HepG2 (cell line): Measurements from ENCODE around the gene SLC17A8. TPM values are rescaled to one million over a fixed set of nuclear protein-coding genes. Genes with fewer than 3 reads are reported as not detected.

ENCODE experiments used
- BRCA1 ChIP-seq: sonication (generic); formaldehyde crosslinking; IDR thresholded peaks from 2 replicates; pipeline ENCODE4 v1.4.0; 2020; ENCODE audit warnings: missing genetic modification reagents
- ETV5 ChIP-seq: IDR thresholded peaks from 2 replicates; pipeline ENCODE4 v1.6.1; 2018; ENCODE audit warnings: missing biosample characterization, missing genetic modification reagents, inconsistent platforms, borderline replicate concordance
- JUN ChIP-seq: sonication (generic); formaldehyde crosslinking; IDR thresholded peaks from 2 replicates; pipeline ENCODE4 v1.4.0; 2020; ENCODE audit warnings: mild to moderate bottlenecking, missing genetic modification reagents
- MED1 ChIP-seq: sonication (generic); formaldehyde crosslinking; IDR thresholded peaks from 2 replicates; pipeline ENCODE4 v1.4.0; 2020; ENCODE audit warnings: missing genetic modification reagents
- MNT ChIP-seq: fragments of 450-650 bp; IDR thresholded peaks from 2 replicates; pipeline ENCODE4 v1.6.1; 2016
- POLR2A ChIP-seq, 2 experiments: IDR thresholded peaks; 2 replicates each; pipeline ENCODE4 v1.6.1; 2011; ENCODE audit warnings: low read depth in 2 of 2, low read length in 2 of 2, mild to moderate bottlenecking in 1 of 2, moderate library complexity in 1 of 2; ENCODE audit not compliant: insufficient read depth in 1 of 2
- RFX1 ChIP-seq: fragments of 450-650 bp; IDR thresholded peaks from 2 replicates; pipeline ENCODE4 v1.6.1; 2017
- SRY ChIP-seq: sonication (generic); formaldehyde crosslinking; IDR thresholded peaks from 2 replicates; pipeline ENCODE4 v1.8.0; 2022; ENCODE audit warnings: mild to moderate bottlenecking, missing genetic modification reagents
- TEAD2 ChIP-seq: sonication (generic); formaldehyde crosslinking; IDR thresholded peaks from 2 replicates; pipeline ENCODE4 v1.9.0; 2021; ENCODE audit warnings: missing genetic modification reagents
- ZBED4 ChIP-seq: sonication (generic); formaldehyde crosslinking; IDR thresholded peaks from 2 replicates; pipeline ENCODE4 v1.4.0; 2020; ENCODE audit warnings: missing genetic modification reagents, borderline replicate concordance
- ZBTB25 ChIP-seq: IDR thresholded peaks from 2 replicates; pipeline ENCODE4 v1.6.1; 2018; ENCODE audit warnings: missing genetic modification reagents
- ZBTB44 ChIP-seq: sonication (generic); formaldehyde crosslinking; IDR thresholded peaks from 2 replicates; pipeline ENCODE4 v1.4.0; 2020; ENCODE audit warnings: missing genetic modification reagents
- ZBTB8A ChIP-seq: sonication (generic); formaldehyde crosslinking; IDR thresholded peaks from 2 replicates; pipeline ENCODE4 v1.4.0; 2020; ENCODE audit warnings: mild to moderate bottlenecking, low read depth, missing genetic modification reagents, borderline replicate concordance
- ZNF224 ChIP-seq: sonication (generic); formaldehyde crosslinking; IDR thresholded peaks from 2 replicates; pipeline ENCODE4 v1.5.0; 2020; ENCODE audit warnings: mild to moderate bottlenecking, missing genetic modification reagents
- ZNF275 ChIP-seq: sonication (generic); formaldehyde crosslinking; IDR thresholded peaks from 2 replicates; pipeline ENCODE4 v1.8.0; 2022; ENCODE audit warnings: missing genetic modification reagents, mild to moderate bottlenecking, inconsistent platforms, borderline replicate concordance
- ZNF513 ChIP-seq: sonication (generic); formaldehyde crosslinking; conservative IDR thresholded peaks from 2 replicates; pipeline ENCODE4 v1.5.0; 2020; ENCODE audit warnings: missing genetic modification reagents
- ZNF691 ChIP-seq: sonication (generic); formaldehyde crosslinking; IDR thresholded peaks from 2 replicates; pipeline ENCODE4 v1.4.0; 2020; ENCODE audit warnings: missing genetic modification reagents, low read depth, mild to moderate bottlenecking, borderline replicate concordance
- polyA plus RNA-seq, 8 experiments: library from polyadenylated mRNA; depleted of rRNA in 3 of 8; stranded (reverse) in 7 of 8; unstranded in 1 of 8; fragments of >200 nt; fragmentation: Illumina TruSeq in 4 of 8; extraction: Trizol in 4 of 8; gene quantifications; 2 replicates each; pipeline versions ENCODE4 v1.2.1 to v1.2.3, GENCODE V29; 2011 to 2016; ENCODE audit warnings: low read depth in 4 of 8, missing spikeins in 1 of 8, mixed read lengths in 1 of 8; ENCODE audit not compliant: insufficient read depth in 1 of 8
- total RNA-seq, 5 experiments: library from RNA; depleted of rRNA; stranded (reverse); fragments of >200 nt; fragmentation: Illumina TruSeq; extraction: Trizol; gene quantifications; 2 replicates each; pipeline ENCODE4 v1.2.3, GENCODE V29; 2016; ENCODE audit warnings: low read depth in 1 of 5

The SLC17A8 gene
- total and polyA plus RNA-seq, 2 of the 13 experiments (the other 11 are each of a cell fraction or from before 2014, with no cell fraction given), result 0.07 to 0.15 TPM

- TF ChIP-seq ZBTB44 (CRISPR knock-in tag) (no peak), SRY (CRISPR knock-in tag) (peak; percentile 60; the same call in 1 of the 2 replicates), RFX1 (no peak), MED1 (CRISPR knock-in tag) (peak; percentile 98), ZBTB25 (CRISPR knock-in tag) (peak; percentile 93), MNT (no peak), TEAD2 (CRISPR knock-in tag) (no peak), ZNF224 (CRISPR knock-in tag) (0 out of 2 replicates have a peak, but pooled peaks have one; percentile 59), ZBED4 (CRISPR knock-in tag) (peak; percentile 81; the same call in 1 of the 2 replicates), POLR2A (IDR thresholded peaks at IDR 0.05; ENCODE audit: insufficient read depth in 1 of 2, low read depth in 2 of 2, low read length in 2 of 2) (no peak), ZNF513 (no peak), ZNF275 (CRISPR knock-in tag) (no peak), JUN (CRISPR knock-in tag) (0 out of 2 replicates have a peak, but pooled peaks have one; percentile 62), BRCA1 (CRISPR knock-in tag) (no peak), ZBTB8A (CRISPR knock-in tag) (no peak), ETV5 (CRISPR knock-in tag) (peak; percentile 66; the same call in 1 of the 2 replicates), ZNF691 (no peak)
Observed at GRCh38 chr12:100437038-100437841, 80.4 kb downstream of the SLC17A8 start (continued).
